CD4-positive, alpha-beta T cell (primary cell): ENCODE data around the gene TMEM129. TPM values are rescaled to one million over a fixed set of nuclear protein-coding genes. Genes with fewer than 3 reads are reported as not detected.
A peak's percentile ranks its signal among the peaks of the same experiment; 100 is the strongest.

ENCODE experiments used
- ATAC-seq: fragments of 200-7000 bp; cut with Tn5 transposase; one replicate; pipeline ENCODE4 v1.10.0; 2022; ENCODE audit warnings: mild to moderate bottlenecking; ENCODE audit not compliant: poor library complexity
- CTCF ChIA-PET: fragments of 350-600 bp; sonication (Branson Sonifier 250); formaldehyde crosslinking; loops from one replicate; lab custom pipeline; 2021; ENCODE audit warnings: antibody characterized with exemption, inconsistent platforms; lab: Charles Lee
- POLR2A ChIA-PET: fragments of 350-600 bp; sonication (Branson Sonifier 250); formaldehyde crosslinking; loops from one replicate; lab custom pipeline; 2021; ENCODE audit warnings: antibody characterized with exemption, inconsistent platforms; lab: Charles Lee
- DNase-seq, 14 experiments: peaks; one replicate each; pipeline ENCODE4 v3.0.0-alpha.2; 2013 to 2020; ENCODE audit warnings: mixed read lengths in 2 of 14
- H3K27ac ChIP-seq, 2 donors: one replicate each; pipeline versions ENCODE4 v1.5.1 to v1.7.0; 2013; ENCODE audit warnings: low read length in 2 of 2, low read depth in 1 of 2, mild to moderate bottlenecking in 1 of 2
- H3K27me3 ChIP-seq, 2 experiments: 1 replicate in 1 of 2; 2 replicates in 1 of 2; pipeline versions ENCODE4 v1.6.1 to v1.7.0; 2013; ENCODE audit warnings: low read length in 2 of 2, control low read depth in 1 of 2, mild to moderate bottlenecking in 1 of 2, moderate library complexity in 1 of 2; ENCODE audit not compliant: insufficient read depth in 2 of 2, control insufficient read depth in 1 of 2
- H3K36me3 ChIP-seq: one replicate; pipeline ENCODE4 v1.6.1; 2013; ENCODE audit warnings: low read length, control low read depth; ENCODE audit not compliant: insufficient read depth
- H3K4me1 ChIP-seq: one replicate; pipeline ENCODE4 v1.6.1; 2013; ENCODE audit warnings: low read length, control low read depth; ENCODE audit not compliant: insufficient read depth
- H3K4me3 ChIP-seq: one replicate; pipeline ENCODE4 v1.5.1; 2013; ENCODE audit warnings: mild to moderate bottlenecking, low read length, moderate library complexity
- H3K9me3 ChIP-seq, 2 experiments: 1 replicate in 1 of 2; 2 replicates in 1 of 2; pipeline versions ENCODE4 v1.6.1 to v1.7.0; 2013; ENCODE audit warnings: low read length in 2 of 2, mild to moderate bottlenecking in 2 of 2, control low read depth in 1 of 2, moderate library complexity in 1 of 2; ENCODE audit not compliant: control insufficient read depth in 1 of 2, insufficient read depth in 1 of 2
- H3K27ac Mint-ChIP-seq: one replicate; pipeline ENCODE4 v1.8.0; 2020; ENCODE audit warnings: mixed read lengths
- H3K27me3 Mint-ChIP-seq: one replicate; pipeline ENCODE4 v1.8.0; 2021; ENCODE audit warnings: mixed read lengths
- H3K36me3 Mint-ChIP-seq: one replicate; pipeline ENCODE4 v1.8.0; 2021; ENCODE audit warnings: low read depth, mixed read lengths
- H3K4me1 Mint-ChIP-seq: one replicate; pipeline ENCODE4 v1.8.0; 2021; ENCODE audit warnings: low read depth, mixed read lengths
- H3K4me3 Mint-ChIP-seq: one replicate; pipeline ENCODE4 v1.8.0; 2020; ENCODE audit warnings: mild to moderate bottlenecking, mixed read lengths
- H3K9me3 Mint-ChIP-seq: one replicate; pipeline ENCODE4 v1.8.0; 2020; ENCODE audit warnings: mixed read lengths
- intact Hi-C, 2 experiments: fragments of 100-400 bp; cut with DNase I in 1 of 2; cut with micrococcal nuclease in 1 of 2; formaldehyde crosslinking; loops; one replicate each; pipeline versions ENCODE4 v1.15.1 to v1.9.0; 2023 to 2025; cut with DNase I, micrococcal nuclease
- total RNA-seq, 174 experiments: library from RNA in 2 of 174; stranded (reverse) in 2 of 174; gene quantifications; one replicate each; pipeline ENCODE4 v1.2.3 and lab custom pipeline; 2021 to 2026
- TF ChIP-seq, protein P1 (sequence below): fragments of 200-600 bp; IDR thresholded peaks from one replicate; pipeline ENCODE4 v1.8.0; 2022; ENCODE audit warnings: antibody characterized with exemption, mild to moderate bottlenecking

Gene TMEM129
- total RNA-seq, 2 experiments from 2014 or later, result 17.2 to 17.6 TPM

DNA sequence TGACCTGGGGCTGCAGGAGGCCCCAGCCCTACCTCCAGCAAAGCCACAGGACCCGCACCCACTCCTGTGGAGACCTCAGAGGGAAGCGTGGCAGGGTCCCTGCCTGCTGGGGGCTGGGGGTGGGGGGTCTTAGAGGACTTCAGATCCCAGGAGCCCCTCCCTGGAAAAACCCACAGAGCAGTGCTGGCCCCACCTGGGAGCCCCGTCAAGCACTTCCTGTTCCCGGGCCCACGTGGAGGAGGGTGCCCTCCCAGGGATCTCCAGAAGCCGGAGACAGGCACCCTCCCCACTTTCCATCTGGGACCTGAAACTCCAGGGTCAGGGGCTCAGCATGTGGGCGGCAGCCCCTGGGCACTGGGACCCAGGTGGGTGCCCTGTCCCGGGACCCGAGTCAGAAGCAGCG, 32.2 kb upstream of the TMEM129 start:
- Histone ChIP-seq H3K36me3 (no peaks in the 10 kb centered on the region), H3K4me1 (peaks cover 27% of the 10 kb centered on the region), H3K4me3 (no peak overlapping the region), H3K27me3 (no peaks in the 10 kb centered on the region), H3K9me3 (peaks cover 0 to 3% of the 10 kb centered on the region in 2 experiments), H3K27ac (no peak overlapping the region)
- CTCF ChIA-PET, result no interaction called here
- Mint-ChIP-seq H3K4me1 (no peaks in the 10 kb centered on the region), H3K27me3 (no peaks in the 10 kb centered on the region), H3K4me3 (no peak overlapping the region), H3K9me3 (no peaks in the 10 kb centered on the region), H3K27ac (no peak overlapping the region), H3K36me3 (no peaks in the 10 kb centered on the region)
- POLR2A ChIA-PET, result no interaction called here
- intact Hi-C loops, result no loop called here
- TF ChIP-seq, protein P1, sequence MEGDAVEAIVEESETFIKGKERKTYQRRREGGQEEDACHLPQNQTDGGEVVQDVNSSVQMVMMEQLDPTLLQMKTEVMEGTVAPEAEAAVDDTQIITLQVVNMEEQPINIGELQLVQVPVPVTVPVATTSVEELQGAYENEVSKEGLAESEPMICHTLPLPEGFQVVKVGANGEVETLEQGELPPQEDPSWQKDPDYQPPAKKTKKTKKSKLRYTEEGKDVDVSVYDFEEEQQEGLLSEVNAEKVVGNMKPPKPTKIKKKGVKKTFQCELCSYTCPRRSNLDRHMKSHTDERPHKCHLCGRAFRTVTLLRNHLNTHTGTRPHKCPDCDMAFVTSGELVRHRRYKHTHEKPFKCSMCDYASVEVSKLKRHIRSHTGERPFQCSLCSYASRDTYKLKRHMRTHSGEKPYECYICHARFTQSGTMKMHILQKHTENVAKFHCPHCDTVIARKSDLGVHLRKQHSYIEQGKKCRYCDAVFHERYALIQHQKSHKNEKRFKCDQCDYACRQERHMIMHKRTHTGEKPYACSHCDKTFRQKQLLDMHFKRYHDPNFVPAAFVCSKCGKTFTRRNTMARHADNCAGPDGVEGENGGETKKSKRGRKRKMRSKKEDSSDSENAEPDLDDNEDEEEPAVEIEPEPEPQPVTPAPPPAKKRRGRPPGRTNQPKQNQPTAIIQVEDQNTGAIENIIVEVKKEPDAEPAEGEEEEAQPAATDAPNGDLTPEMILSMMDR, result no peak
- DNase-seq (no peak), ATAC-seq (no peak)

DNA sequence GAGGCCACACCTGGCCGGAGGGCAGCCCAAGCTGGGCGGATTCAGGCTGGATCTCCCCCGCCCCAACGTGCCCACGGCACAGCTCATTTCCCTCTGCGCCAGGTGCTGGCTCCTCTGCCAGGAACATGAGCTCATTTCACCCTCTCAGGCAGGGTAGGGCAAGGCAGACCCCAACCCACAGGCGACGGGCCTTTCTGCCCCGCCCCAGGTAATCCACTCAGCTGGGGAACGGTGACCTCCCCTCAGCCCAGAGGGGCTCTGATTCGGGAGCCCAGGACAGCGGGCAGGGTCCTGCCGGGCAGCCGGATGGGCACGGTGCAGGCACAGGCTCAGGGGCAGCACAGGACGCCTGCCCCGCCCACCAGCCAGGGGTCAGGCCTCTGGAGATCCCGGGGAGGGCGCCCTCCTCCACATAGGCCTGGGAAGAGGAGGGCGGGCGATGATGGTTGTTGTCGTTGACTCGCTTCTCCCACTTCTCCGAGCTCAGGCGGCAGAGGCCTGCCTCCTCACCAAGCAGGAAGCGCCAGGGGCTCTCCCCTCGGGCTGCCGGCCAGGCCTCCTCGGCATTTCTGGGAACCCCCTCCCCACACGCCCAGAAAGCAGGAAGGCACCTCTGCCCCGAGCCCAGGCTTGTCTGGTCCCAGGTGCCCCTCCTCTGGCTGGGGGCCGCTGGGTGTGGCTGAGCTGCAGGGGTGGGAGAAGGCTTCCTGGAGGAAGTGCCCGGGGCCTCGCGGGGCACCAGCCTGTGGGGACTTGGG, 31.3 kb upstream of the TMEM129 start:
- ChIA-PET POLR2A (no interaction called here), CTCF (no interaction called here)
- TF ChIP-seq, protein P1, result no peak
- Mint-ChIP-seq H3K4me3 (no peak overlapping the region), H3K27ac (no peak overlapping the region), H3K36me3 (no peaks in the 10 kb centered on the region), H3K4me1 (no peaks in the 10 kb centered on the region), H3K27me3 (no peaks in the 10 kb centered on the region), H3K9me3 (no peaks in the 10 kb centered on the region)
- peak in 4 of 14 experiments; percentile 18 to 54 (median 36) for DNase-seq
- H3K36me3 ChIP-seq, result no peaks in the 10 kb centered on the region
- H3K4me1 ChIP-seq, result peaks cover 30% of the 10 kb centered on the region
- peaks cover 0 to 5% of the 10 kb centered on the region in 2 experiments for H3K9me3 ChIP-seq
- H3K27ac ChIP-seq, result no peak overlapping the region
- ATAC-seq, result no peak
- intact Hi-C loops, result no loop called here
- peak overlapping the region; percentile 16 for H3K4me3 ChIP-seq
- H3K27me3 ChIP-seq, result no peaks in the 10 kb centered on the region

DNA sequence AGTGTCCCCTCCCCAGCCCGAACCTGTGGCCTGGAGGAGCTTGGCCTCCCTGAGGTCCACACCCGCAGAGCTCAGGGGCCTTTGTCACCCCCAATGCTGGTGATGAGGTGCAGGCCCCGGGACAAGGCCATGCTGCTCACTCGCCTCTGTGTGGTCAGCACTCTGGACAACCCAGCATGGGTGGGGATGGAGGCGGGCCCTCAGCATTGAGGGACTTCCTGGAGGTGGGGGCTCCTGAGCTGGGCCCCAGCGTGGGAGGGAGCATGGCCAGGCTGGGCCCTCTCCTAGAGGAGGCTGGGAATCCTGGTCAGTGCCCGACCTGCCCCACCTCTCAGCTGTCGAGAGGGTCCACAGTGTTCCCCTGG, 30.8 kb upstream of the TMEM129 start:
- H3K36me3 Mint-ChIP-seq, result no peaks in the 10 kb centered on the region
- H3K27me3 Mint-ChIP-seq, result no peaks in the 10 kb centered on the region
- Histone ChIP-seq H3K36me3 (no peaks in the 10 kb centered on the region), H3K4me1 (peaks cover 30% of the 10 kb centered on the region), H3K9me3 (peaks cover 0 to 5% of the 10 kb centered on the region in 2 experiments), H3K4me3 (no peak overlapping the region), H3K27me3 (no peaks in the 10 kb centered on the region), H3K27ac (no peak overlapping the region)
- ATAC-seq, result no peak
- no peaks in the 10 kb centered on the region for H3K9me3 Mint-ChIP-seq
- H3K27ac Mint-ChIP-seq, result no peak overlapping the region
- ChIA-PET POLR2A (no interaction called here), CTCF (no interaction called here)
- TF ChIP-seq, protein P1, result no peak
- no peak overlapping the region for H3K4me3 Mint-ChIP-seq
- intact Hi-C loops, result no loop called here
- DNase-seq, result no peak
- no peaks in the 10 kb centered on the region for H3K4me1 Mint-ChIP-seq
